ENCODE data around the gene SUSD6.
"Not testable (repeated sequence)": the region's sequence is repeated elsewhere in the genome, so short reads cannot be mapped to it uniquely, and the experiment has no call there.

Gene SUSD6

DNA sequence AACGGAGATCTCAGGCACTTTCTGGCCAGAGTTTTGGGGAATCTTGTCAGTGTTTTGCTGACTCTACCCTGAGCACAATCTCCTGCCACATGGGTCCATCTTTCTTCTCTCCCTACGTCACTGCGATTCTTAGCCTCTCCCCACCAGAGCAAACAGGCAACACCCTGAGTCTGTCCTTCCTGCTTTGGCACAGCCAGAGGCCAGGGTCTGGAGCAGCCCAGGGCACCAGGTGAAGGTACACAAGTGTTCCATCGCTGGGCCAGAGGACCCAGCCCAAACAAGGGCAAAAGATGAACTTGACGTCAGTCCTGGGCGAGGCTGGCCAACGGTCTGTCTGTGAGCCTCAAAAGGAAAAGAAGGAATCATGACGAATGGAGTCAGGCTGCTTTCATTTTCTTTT, 24.0 kb upstream of the SUSD6 start:
- H3K4me3 ChIP-seq (replicated peaks; ENCODE audit: low read depth, low read length): no peak overlapping the region
- TF ChIP-seq, protein P1, sequence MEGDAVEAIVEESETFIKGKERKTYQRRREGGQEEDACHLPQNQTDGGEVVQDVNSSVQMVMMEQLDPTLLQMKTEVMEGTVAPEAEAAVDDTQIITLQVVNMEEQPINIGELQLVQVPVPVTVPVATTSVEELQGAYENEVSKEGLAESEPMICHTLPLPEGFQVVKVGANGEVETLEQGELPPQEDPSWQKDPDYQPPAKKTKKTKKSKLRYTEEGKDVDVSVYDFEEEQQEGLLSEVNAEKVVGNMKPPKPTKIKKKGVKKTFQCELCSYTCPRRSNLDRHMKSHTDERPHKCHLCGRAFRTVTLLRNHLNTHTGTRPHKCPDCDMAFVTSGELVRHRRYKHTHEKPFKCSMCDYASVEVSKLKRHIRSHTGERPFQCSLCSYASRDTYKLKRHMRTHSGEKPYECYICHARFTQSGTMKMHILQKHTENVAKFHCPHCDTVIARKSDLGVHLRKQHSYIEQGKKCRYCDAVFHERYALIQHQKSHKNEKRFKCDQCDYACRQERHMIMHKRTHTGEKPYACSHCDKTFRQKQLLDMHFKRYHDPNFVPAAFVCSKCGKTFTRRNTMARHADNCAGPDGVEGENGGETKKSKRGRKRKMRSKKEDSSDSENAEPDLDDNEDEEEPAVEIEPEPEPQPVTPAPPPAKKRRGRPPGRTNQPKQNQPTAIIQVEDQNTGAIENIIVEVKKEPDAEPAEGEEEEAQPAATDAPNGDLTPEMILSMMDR (IDR thresholded peaks at IDR 0.05; ENCODE audit: low read length, missing control alignments): no peak
- no peak for DNase-seq (ENCODE audit: low read depth)

GRCh38 chr14:69591317-69591716, 20.1 kb upstream of the SUSD6 start:
- TF ChIP-seq, protein P1 (IDR thresholded peaks at IDR 0.05; ENCODE audit: low read length, missing control alignments): no peak
- DNase-seq (ENCODE audit: low read depth): no peak
- no peak overlapping the region for H3K4me3 ChIP-seq (replicated peaks; ENCODE audit: low read depth, low read length)

DNA sequence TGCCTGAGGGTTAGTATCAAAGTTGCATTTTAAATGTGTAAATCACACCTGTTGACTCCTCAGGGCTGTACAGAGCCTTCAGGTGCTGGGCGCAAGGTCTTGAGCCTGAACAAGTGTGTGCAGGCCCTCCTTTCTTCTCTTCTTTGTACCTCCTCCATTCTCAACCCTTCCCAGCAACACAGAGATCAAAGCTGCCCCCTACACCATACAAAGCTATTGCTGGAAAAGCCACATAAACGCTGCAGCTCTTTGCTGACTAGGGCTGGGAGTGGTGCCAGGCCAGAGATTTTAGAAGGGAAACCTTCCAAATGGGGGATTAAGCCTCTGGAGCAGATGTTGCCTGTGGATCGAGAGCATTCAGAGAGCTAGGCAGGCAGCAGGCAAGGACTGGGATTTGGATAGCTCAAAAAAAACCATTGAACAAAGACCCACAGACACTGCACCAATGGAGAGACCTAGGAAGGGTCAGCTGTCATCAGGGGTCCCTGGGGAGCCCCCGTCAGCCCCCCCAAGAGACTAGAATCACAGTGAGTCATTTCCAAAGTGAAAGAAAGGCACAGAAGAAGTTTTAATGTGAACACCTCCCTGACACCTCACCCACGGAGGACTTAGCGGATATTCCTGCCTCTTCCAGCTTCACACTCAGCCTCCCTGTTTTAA, 18.2 kb upstream of the SUSD6 start:
- DNase-seq (ENCODE audit: low read depth): peak; percentile 73
- peak overlapping the region; percentile 6 for H3K4me3 ChIP-seq (replicated peaks; ENCODE audit: low read depth, low read length)

DNA sequence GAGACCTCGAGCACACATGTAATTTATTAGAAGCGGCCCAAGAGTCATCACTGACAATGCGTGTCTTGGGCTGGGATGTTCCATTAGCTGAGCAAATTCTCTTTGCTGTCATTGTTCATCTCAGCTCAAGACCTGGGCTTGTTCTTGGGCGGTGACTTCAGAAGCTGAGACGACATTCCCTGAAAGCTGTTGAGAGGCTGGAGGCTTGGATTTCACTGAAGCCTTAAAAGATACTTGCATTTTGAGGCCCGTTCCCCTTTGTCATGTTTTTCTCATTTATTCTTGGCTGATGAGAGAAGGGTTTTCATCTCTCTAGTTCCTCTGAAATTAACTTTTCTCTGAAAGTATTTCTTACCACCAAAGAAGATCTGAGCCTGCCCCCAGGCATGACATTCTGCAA, 16.6 kb upstream of the SUSD6 start:
- DNase-seq (ENCODE audit: low read depth): no peak
- TF ChIP-seq, protein P1 (IDR thresholded peaks at IDR 0.05; ENCODE audit: low read length, missing control alignments): no peak
- no peak overlapping the region for H3K4me3 ChIP-seq (replicated peaks; ENCODE audit: low read depth, low read length)

More for the DNA sequence above, 18.2 kb upstream of the SUSD6 start:
- TF ChIP-seq, protein P1 (IDR thresholded peaks at IDR 0.05; ENCODE audit: low read length, missing control alignments): no peak

GRCh38 chr14:69595336-69595735, 16.1 kb upstream of the SUSD6 start:
- H3K4me3 ChIP-seq (replicated peaks; ENCODE audit: low read depth, low read length): no peak overlapping the region
- TF ChIP-seq, protein P1 (IDR thresholded peaks at IDR 0.05; ENCODE audit: low read length, missing control alignments): no peak
- no peak for DNase-seq (ENCODE audit: low read depth)

DNA sequence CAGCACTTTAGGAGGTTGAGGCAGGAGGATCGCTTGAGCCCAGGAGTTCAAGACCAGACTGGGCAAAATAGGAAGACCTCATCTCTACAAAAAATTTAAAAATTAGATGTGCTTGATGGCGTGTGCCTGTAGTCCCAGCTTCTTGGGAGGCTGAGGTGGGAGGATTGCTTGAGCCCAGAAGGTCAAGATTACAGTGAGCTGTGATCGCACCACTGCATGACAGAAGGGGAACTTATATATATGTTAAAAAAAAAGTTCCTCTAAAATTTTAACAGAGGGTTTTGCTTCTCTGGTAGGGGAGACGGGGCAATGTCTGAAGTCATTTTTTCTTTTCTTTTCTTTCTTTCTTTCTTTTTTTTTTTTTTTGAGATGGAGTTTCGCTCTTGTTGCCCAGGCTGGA, 12.0 kb upstream of the SUSD6 start:
- not testable (repeated sequence) for DNase-seq (ENCODE audit: low read depth); H3K4me3 ChIP-seq (replicated peaks; ENCODE audit: low read depth, low read length)

DNA sequence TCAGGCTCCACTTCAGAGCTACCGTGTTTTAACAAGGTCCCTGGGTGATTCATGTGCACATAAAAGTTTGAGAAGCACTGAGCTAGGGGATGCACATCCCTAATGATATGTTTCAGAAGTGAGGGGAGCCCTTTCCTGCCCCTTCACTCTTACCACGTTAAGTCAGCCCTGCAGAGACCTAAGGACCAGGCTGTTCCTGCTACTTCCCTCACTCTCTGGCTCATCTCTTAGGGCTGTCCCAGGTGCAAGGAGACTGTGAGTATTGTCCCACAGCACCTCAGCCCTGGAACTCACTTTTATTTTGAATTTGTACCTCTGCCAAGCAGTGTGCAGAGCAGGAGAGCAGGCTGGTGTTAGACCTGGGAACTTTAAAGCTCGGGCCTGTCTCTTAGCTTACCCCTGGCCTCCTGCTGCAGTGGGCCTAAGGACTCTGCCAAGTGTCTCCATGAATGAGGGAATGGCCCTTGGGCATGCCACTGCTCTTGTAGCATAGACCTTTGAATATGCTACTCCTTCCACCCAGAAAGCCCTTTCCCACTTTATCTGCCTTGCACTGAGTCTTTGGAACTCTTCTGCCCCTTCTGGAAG, 11.0 kb upstream of the SUSD6 start:
- H3K4me3 ChIP-seq (replicated peaks; ENCODE audit: low read depth, low read length): no peak overlapping the region
- TF ChIP-seq, protein P1 (IDR thresholded peaks at IDR 0.05; ENCODE audit: low read length, missing control alignments): no peak
- no peak for DNase-seq (ENCODE audit: low read depth)
